ENCODE data around the gene YIPF4. TPM values are rescaled to one million over a fixed set of nuclear protein-coding genes. Genes with fewer than 3 reads are reported as not detected.

Gene YIPF4
- total RNA-seq, 2 donors from 2014 or later, result 13.0 to 18.1 TPM

DNA sequence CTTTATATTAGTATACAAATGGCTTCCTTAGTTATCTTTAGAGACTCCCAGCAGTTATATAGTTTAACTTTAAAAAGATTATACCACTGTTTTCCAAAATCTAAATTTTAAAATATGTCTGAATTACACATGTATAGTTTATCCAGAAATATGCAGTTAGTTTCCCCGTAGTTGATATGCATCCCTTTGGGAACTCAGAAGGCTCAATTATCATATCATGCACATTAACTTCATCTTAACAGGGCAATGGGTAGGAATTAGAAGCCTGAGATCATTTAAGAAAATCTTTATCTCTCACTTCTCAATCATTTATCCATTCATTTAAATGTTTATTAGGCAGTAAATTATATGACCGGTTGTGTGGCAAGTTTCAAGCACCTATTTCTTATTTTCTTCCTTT lies 40.2 kb upstream of the YIPF4 start:
- no peak overlapping the region for H3K27ac ChIP-seq
- DNase-seq (ENCODE audit: low spot score), result no peak
- no peaks in the 10 kb centered on the region for H3K4me1 ChIP-seq (replicated peaks)
- no peaks in the 10 kb centered on the region for H3K36me3 ChIP-seq
- intact Hi-C loops (cut with DNase I), result no loop called here
- 89% methylated on average over 2 of the region's 2 CpGs for WGBS
- no peak overlapping the region for H3K4me3 ChIP-seq
- H3K27me3 ChIP-seq (replicated peaks; ENCODE audit: insufficient read depth), result no peaks in the 10 kb centered on the region
- no peaks in the 10 kb centered on the region for H3K9me3 ChIP-seq
- TF ChIP-seq POLR2AphosphoS5 (IDR thresholded peaks at IDR 0.05), result no peak
- no peak for TF ChIP-seq POLR2A (IDR thresholded peaks at IDR 0.05)
- TF ChIP-seq, protein P1, sequence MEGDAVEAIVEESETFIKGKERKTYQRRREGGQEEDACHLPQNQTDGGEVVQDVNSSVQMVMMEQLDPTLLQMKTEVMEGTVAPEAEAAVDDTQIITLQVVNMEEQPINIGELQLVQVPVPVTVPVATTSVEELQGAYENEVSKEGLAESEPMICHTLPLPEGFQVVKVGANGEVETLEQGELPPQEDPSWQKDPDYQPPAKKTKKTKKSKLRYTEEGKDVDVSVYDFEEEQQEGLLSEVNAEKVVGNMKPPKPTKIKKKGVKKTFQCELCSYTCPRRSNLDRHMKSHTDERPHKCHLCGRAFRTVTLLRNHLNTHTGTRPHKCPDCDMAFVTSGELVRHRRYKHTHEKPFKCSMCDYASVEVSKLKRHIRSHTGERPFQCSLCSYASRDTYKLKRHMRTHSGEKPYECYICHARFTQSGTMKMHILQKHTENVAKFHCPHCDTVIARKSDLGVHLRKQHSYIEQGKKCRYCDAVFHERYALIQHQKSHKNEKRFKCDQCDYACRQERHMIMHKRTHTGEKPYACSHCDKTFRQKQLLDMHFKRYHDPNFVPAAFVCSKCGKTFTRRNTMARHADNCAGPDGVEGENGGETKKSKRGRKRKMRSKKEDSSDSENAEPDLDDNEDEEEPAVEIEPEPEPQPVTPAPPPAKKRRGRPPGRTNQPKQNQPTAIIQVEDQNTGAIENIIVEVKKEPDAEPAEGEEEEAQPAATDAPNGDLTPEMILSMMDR (IDR thresholded peaks at IDR 0.05), result no peak

DNA sequence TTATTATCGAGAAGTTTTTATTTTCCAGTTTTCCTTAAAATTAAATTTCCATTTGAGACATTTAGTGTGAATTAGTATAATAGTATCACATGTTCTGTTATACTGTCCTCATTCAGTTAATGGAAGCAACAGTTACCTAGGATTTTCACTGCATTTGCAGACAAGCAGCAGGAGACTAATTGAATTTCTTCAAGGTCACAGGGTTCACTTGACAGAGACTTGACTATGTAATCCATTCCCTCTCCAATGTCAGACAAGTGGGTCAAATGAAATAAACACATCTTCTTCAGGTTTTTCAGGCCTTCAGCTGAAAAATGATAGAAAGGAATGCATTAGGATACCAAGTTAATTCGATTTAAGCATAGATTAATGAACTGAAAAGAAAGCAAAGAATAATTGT lies 39.7 kb upstream of the YIPF4 start:
- DNase-seq (ENCODE audit: low spot score), result no peak
- Histone ChIP-seq H3K4me1 (replicated peaks) (no peaks in the 10 kb centered on the region), H3K27ac (no peak overlapping the region), H3K4me3 (no peak overlapping the region), H3K27me3 (replicated peaks; ENCODE audit: insufficient read depth) (no peaks in the 10 kb centered on the region), H3K9me3 (no peaks in the 10 kb centered on the region), H3K36me3 (no peaks in the 10 kb centered on the region)
- intact Hi-C loops (cut with DNase I), result no loop called here
- TF ChIP-seq, protein P1 (IDR thresholded peaks at IDR 0.05), result no peak
- no peak for TF ChIP-seq POLR2AphosphoS5 (IDR thresholded peaks at IDR 0.05)
- no peak for TF ChIP-seq POLR2A (IDR thresholded peaks at IDR 0.05)
- 94% methylated on average over 2 of the region's 2 CpGs for WGBS

DNA sequence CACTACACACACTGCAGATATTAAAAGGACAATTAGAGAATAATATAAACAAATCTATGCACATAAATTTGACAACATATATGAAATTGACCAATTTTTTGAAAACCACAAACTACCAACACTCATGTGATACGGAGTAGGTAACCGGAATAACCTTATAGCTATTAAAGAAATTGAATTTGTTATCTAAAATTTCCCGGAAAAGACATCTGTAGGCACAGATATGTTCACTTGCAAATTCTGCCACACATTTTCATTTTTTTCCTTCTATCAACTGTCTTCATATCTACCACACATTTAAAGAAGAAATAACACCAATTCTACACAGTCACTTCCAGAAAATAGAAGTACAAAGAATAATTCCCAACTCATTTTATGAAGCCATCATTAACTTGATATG lies 35.4 kb upstream of the YIPF4 start:
- no peak for DNase-seq (ENCODE audit: low spot score)
- no peaks in the 10 kb centered on the region for H3K9me3 ChIP-seq
- 95% methylated on average over 3 of the region's 3 CpGs for WGBS
- no peaks in the 10 kb centered on the region for H3K27me3 ChIP-seq (replicated peaks; ENCODE audit: insufficient read depth)
- H3K4me3 ChIP-seq, result no peak overlapping the region
- TF ChIP-seq, protein P1 (IDR thresholded peaks at IDR 0.05), result no peak
- no peaks in the 10 kb centered on the region for H3K4me1 ChIP-seq (replicated peaks)
- no peaks in the 10 kb centered on the region for H3K36me3 ChIP-seq
- no peak overlapping the region for H3K27ac ChIP-seq
- intact Hi-C loops (cut with DNase I), result no loop called here

DNA sequence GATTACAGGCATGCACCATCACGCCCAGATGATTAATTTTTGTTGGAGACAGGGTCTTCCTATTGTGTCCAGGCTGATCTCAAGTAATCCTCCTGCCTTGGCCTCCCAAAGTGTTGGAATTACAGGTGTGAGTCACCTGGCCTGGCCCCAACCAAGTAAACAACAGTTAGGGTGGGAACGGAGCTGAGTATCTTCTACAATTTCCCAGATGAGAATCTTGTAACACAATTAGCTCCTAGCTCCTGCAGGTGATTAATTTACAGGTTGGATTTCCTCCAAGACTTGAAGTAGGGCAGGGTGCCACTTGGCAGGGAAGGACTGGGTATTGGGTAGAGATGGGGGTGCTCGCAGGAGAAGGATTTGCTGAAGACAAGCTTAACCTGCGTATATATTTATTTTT lies 30.8 kb upstream of the YIPF4 start:
- TF ChIP-seq, protein P1 (IDR thresholded peaks at IDR 0.05), result no peak
- TF ChIP-seq POLR2AphosphoS5 (IDR thresholded peaks at IDR 0.05), result no peak
- TF ChIP-seq POLR2A (IDR thresholded peaks at IDR 0.05), result no peak
- H3K36me3 ChIP-seq, result no peaks in the 10 kb centered on the region
- no peak overlapping the region for H3K4me3 ChIP-seq
- peaks cover 4% of the 10 kb centered on the region for H3K4me1 ChIP-seq (replicated peaks)
- no peaks in the 10 kb centered on the region for H3K27me3 ChIP-seq (replicated peaks; ENCODE audit: insufficient read depth)
- no peaks in the 10 kb centered on the region for H3K9me3 ChIP-seq
- WGBS, result 51% methylated on average over 4 of the region's 4 CpGs
- no peak overlapping the region for H3K27ac ChIP-seq
- DNase-seq (ENCODE audit: low spot score), result no peak
- intact Hi-C loops (cut with DNase I), result no loop called here

DNA sequence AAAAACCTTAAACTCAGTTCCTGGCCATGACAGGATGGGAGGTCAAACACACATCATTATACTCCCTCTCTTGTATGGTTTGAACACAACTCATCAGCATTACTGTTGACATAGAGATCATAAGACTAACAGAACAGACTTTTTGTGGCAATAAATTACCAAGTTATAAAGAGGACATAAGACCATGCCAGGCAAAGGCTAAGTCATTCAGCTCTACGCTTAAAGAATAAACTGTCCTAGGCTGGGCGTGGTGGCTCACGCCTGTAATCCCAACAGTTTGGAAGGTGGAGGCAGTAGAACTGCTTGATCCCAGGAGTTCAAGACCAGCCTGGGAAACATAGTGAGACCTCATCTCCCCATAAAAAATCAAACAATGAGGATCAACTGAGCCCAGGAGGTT lies 29.4 kb upstream of the YIPF4 start:
- intact Hi-C loops (cut with DNase I), result no loop called here
- H3K4me1 ChIP-seq (replicated peaks), result peaks cover 4% of the 10 kb centered on the region
- no peak for TF ChIP-seq POLR2A (IDR thresholded peaks at IDR 0.05)
- WGBS, result 65% methylated on average over 3 of the region's 3 CpGs
- no peaks in the 10 kb centered on the region for H3K27me3 ChIP-seq (replicated peaks; ENCODE audit: insufficient read depth)
- no peak overlapping the region for H3K27ac ChIP-seq
- H3K4me3 ChIP-seq, result no peak overlapping the region
- no peaks in the 10 kb centered on the region for H3K36me3 ChIP-seq
- H3K9me3 ChIP-seq, result no peaks in the 10 kb centered on the region
- no peak for DNase-seq (ENCODE audit: low spot score)
